H9 (cell line): ENCODE measurements around the gene FSTL4. TPM values are rescaled to one million over a fixed set of nuclear protein-coding genes. Genes with fewer than 3 reads are reported as not detected.

Source experiments
- DNase-seq: peaks from one replicate; pipeline ENCODE4 v3.0.0-alpha.2; 2017
- H2AFZ ChIP-seq: one replicate; pipeline ENCODE4 v1.6.1; 2013; ENCODE audit warnings: mild to moderate bottlenecking, low read length, control low read depth, moderate library complexity
- H2AK5ac ChIP-seq: 2 replicates; pipeline ENCODE4 v1.6.1; 2013; ENCODE audit warnings: low read length, control low read depth, mixed read lengths; ENCODE audit not compliant: insufficient read length
- H2BK120ac ChIP-seq: one replicate; pipeline ENCODE4 v1.6.1; 2013; ENCODE audit warnings: low read depth, mild to moderate bottlenecking, low read length, control low read depth, inconsistent platforms; ENCODE audit not compliant: poor library complexity, severe bottlenecking
- H2BK12ac ChIP-seq: 2 replicates; pipeline ENCODE4 v1.6.1; 2013; ENCODE audit warnings: low read length, control low read depth, mixed read lengths, low read depth; ENCODE audit not compliant: insufficient read length
- H2BK15ac ChIP-seq: 2 replicates; pipeline ENCODE4 v1.6.1; 2013; ENCODE audit warnings: low read depth, low read length, control low read depth
- H2BK20ac ChIP-seq: one replicate; pipeline ENCODE4 v1.6.1; 2013; ENCODE audit warnings: low read depth, mild to moderate bottlenecking, low read length, control low read depth, inconsistent platforms; ENCODE audit not compliant: poor library complexity, severe bottlenecking
- H2BK5ac ChIP-seq: 2 replicates; pipeline ENCODE4 v1.6.1; 2013; ENCODE audit warnings: low read length, control low read depth, mixed read lengths; ENCODE audit not compliant: insufficient read length
- H3K14ac ChIP-seq: 2 replicates; pipeline ENCODE4 v1.6.1; 2013; ENCODE audit warnings: low read length, control low read depth; ENCODE audit not compliant: insufficient read depth
- H3K18ac ChIP-seq: 2 replicates; pipeline ENCODE4 v1.6.1; 2013; ENCODE audit warnings: low read depth, mild to moderate bottlenecking, mixed read lengths, low read length, control low read depth; ENCODE audit not compliant: insufficient read length
- H3K23ac ChIP-seq: 2 replicates; pipeline ENCODE4 v1.6.1; 2013; ENCODE audit warnings: low read length, control low read depth, mixed read lengths, low read depth; ENCODE audit not compliant: insufficient read length
- H3K23me2 ChIP-seq: 2 replicates; pipeline ENCODE4 v1.6.1; 2013; ENCODE audit warnings: low read depth, mild to moderate bottlenecking, mixed read lengths, low read length, control low read depth; ENCODE audit not compliant: insufficient read length, poor library complexity, severe bottlenecking
- H3K27ac ChIP-seq: 2 replicates; pipeline ENCODE4 v1.5.1; 2013; ENCODE audit warnings: low read length, control low read depth, mixed read lengths, low read depth; ENCODE audit not compliant: insufficient read length
- H3K27me3 ChIP-seq: 2 replicates; pipeline ENCODE4 v1.6.1; 2013; ENCODE audit warnings: low read length, control low read depth, inconsistent platforms; ENCODE audit not compliant: insufficient read depth
- H3K4ac ChIP-seq: 2 replicates; pipeline ENCODE4 v1.6.1; 2013; ENCODE audit warnings: low read depth, mild to moderate bottlenecking, control low read depth, inconsistent platforms, low read length, moderate library complexity
- H3K4me1 ChIP-seq: 2 replicates; pipeline ENCODE4 v1.6.1; 2013; ENCODE audit warnings: low read length, control low read depth, inconsistent platforms; ENCODE audit not compliant: insufficient read depth
- H3K4me2 ChIP-seq: 2 replicates; pipeline ENCODE4 v1.6.1; 2013; ENCODE audit warnings: low read length, control low read depth, mixed read lengths; ENCODE audit not compliant: insufficient read length, insufficient read depth
- H3K56ac ChIP-seq: 2 replicates; pipeline ENCODE4 v1.6.1; 2013; ENCODE audit warnings: low read depth, mild to moderate bottlenecking, mixed read lengths, low read length, control low read depth; ENCODE audit not compliant: insufficient read length
- H3K79me1 ChIP-seq: 2 replicates; pipeline ENCODE4 v1.6.1; 2013; ENCODE audit warnings: low read depth, mild to moderate bottlenecking, moderate library complexity, low read length, control low read depth, inconsistent platforms; ENCODE audit not compliant: insufficient read depth, poor library complexity, severe bottlenecking
- H3K79me2 ChIP-seq: 2 replicates; pipeline ENCODE4 v1.6.1; 2013; ENCODE audit warnings: low read length, control low read depth, inconsistent platforms; ENCODE audit not compliant: insufficient read depth
- H3K9ac ChIP-seq: 2 replicates; pipeline ENCODE4 v1.6.1; 2013; ENCODE audit warnings: low read length, control low read depth, mixed read lengths; ENCODE audit not compliant: insufficient read length; ENCODE audit errors: extremely low read depth
- H3K9me3 ChIP-seq: one replicate; pipeline ENCODE4 v1.6.1; 2013; ENCODE audit warnings: low read depth, low read length, inconsistent platforms; ENCODE audit not compliant: control insufficient read depth
- H3T11ph ChIP-seq: one replicate; pipeline ENCODE4 v1.6.1; 2013; ENCODE audit warnings: mild to moderate bottlenecking, low read length, control low read depth, inconsistent platforms
- H4K20me1 ChIP-seq: one replicate; pipeline ENCODE4 v1.6.1; 2013; ENCODE audit not compliant: control insufficient read depth, insufficient read length, insufficient read depth
- H4K5ac ChIP-seq: 2 replicates; pipeline ENCODE4 v1.6.1; 2013; ENCODE audit warnings: low read depth, mild to moderate bottlenecking, mixed read lengths, low read length, control low read depth; ENCODE audit not compliant: insufficient read length
- H4K8ac ChIP-seq: replicated peaks from 2 replicates; pipeline ENCODE4 v1.6.1; 2013; ENCODE audit warnings: low read length, control low read depth, mixed read lengths, low read depth; ENCODE audit not compliant: insufficient read length
- H4K91ac ChIP-seq: 2 replicates; pipeline ENCODE4 v1.6.1; 2013; ENCODE audit warnings: low read depth, mild to moderate bottlenecking, moderate library complexity, mixed read lengths, low read length, control low read depth; ENCODE audit not compliant: insufficient read length
- H3K27ac Mint-ChIP-seq, 3 experiments: 2 replicates in 2 of 3; 3 replicates in 1 of 3; pipeline ENCODE4 v1.8.0; 2020 to 2021; ENCODE audit warnings: mixed read lengths in 3 of 3, mild to moderate bottlenecking in 1 of 3, moderate library complexity in 1 of 3
- H3K27me3 Mint-ChIP-seq: 2 replicates; pipeline ENCODE4 v1.8.0; 2021; ENCODE audit warnings: low read depth, mild to moderate bottlenecking, moderate library complexity, mixed read lengths
- H3K36me3 Mint-ChIP-seq, 3 experiments: 2 replicates in 2 of 3; 3 replicates in 1 of 3; pipeline ENCODE4 v1.8.0; 2020 to 2021; ENCODE audit warnings: low read depth in 3 of 3, mixed read lengths in 3 of 3; ENCODE audit not compliant: insufficient read depth in 1 of 3
- H3K4me1 Mint-ChIP-seq, 2 experiments: 2 replicates each; pipeline ENCODE4 v1.8.0; 2020; ENCODE audit warnings: mixed read lengths in 2 of 2
- H3K4me3 Mint-ChIP-seq, 2 experiments: 2 replicates in 1 of 2; 3 replicates in 1 of 2; pipeline ENCODE4 v1.8.0; 2020 to 2021; ENCODE audit warnings: mild to moderate bottlenecking in 2 of 2, mixed read lengths in 2 of 2, moderate library complexity in 1 of 2
- H3K9me3 Mint-ChIP-seq, 2 experiments: 2 replicates in 1 of 2; 3 replicates in 1 of 2; pipeline ENCODE4 v1.8.0; 2020; ENCODE audit warnings: mild to moderate bottlenecking in 2 of 2, mixed read lengths in 2 of 2, moderate library complexity in 1 of 2
- WGBS: extraction: QIAGEN DNeasy Blood & Tissue Kit; methylation state at CpG from one replicate; pipeline ENCODE4 v1.1.7; 2013; ENCODE audit warnings: missing lambda C conversion rate, low lambda C conversion rate, mixed read lengths; ENCODE audit not compliant: insufficient read length; ENCODE audit errors: extremely low coverage; 5-methylcytosine and 5-hydroxymethylcytosine counted together
- total RNA-seq: library from RNA; stranded (reverse); gene quantifications from 2 replicates; pipeline ENCODE4 v1.2.1, GENCODE V29; 2021
- TF ChIP-seq, protein P1 (sequence below): fragments of 200-600 bp; sonication (generic); conservative IDR thresholded peaks from 3 replicates; pipeline ENCODE4 v1.8.0; 2021; ENCODE audit warnings: antibody characterized with exemption, mild to moderate bottlenecking

Gene FSTL4
- total RNA-seq, 1 experiment from 2014 or later, result 5.7 TPM

GRCh38 chr5:133253671-133254070 is 358.7 kb downstream of the FSTL4 start:
- Histone ChIP-seq H3K4ac (no peak overlapping the region), H3K79me1 (no peaks in the 10 kb centered on the region), H2AFZ (no peak overlapping the region), H2BK5ac (no peak overlapping the region), H2BK120ac (no peak overlapping the region), H3K27me3 (no peaks in the 10 kb centered on the region), H3K27ac (no peak overlapping the region), H4K20me1 (no peaks in the 10 kb centered on the region), H3K79me2 (no peaks in the 10 kb centered on the region), H3K18ac (no peak overlapping the region), H2AK5ac (no peak overlapping the region), H3K23ac (no peak overlapping the region), H3K14ac (no peak overlapping the region), H4K8ac (no peak overlapping the region), H2BK15ac (no peak overlapping the region), H3K23me2 (no peaks in the 10 kb centered on the region), H3T11ph (no peak overlapping the region), H4K91ac (no peak overlapping the region), H4K5ac (no peak overlapping the region), H2BK20ac (no peak overlapping the region), H3K9me3 (no peaks in the 10 kb centered on the region), H3K9ac (no peak overlapping the region), H3K56ac (no peak overlapping the region), H3K4me2 (no peak overlapping the region), H3K4me1 (no peaks in the 10 kb centered on the region), H2BK12ac (no peak overlapping the region)
- Mint-ChIP-seq H3K9me3 (no peaks in the 10 kb centered on the region), H3K4me3 (no peak overlapping the region; a peak in 1 of 5 replicates), H3K4me1 (peaks cover 13% of the 10 kb centered on the region in 2 experiments), H3K27ac (no peak overlapping the region), H3K36me3 (no peaks in the 10 kb centered on the region), H3K27me3 (no peaks in the 10 kb centered on the region)
- TF ChIP-seq, protein P1, sequence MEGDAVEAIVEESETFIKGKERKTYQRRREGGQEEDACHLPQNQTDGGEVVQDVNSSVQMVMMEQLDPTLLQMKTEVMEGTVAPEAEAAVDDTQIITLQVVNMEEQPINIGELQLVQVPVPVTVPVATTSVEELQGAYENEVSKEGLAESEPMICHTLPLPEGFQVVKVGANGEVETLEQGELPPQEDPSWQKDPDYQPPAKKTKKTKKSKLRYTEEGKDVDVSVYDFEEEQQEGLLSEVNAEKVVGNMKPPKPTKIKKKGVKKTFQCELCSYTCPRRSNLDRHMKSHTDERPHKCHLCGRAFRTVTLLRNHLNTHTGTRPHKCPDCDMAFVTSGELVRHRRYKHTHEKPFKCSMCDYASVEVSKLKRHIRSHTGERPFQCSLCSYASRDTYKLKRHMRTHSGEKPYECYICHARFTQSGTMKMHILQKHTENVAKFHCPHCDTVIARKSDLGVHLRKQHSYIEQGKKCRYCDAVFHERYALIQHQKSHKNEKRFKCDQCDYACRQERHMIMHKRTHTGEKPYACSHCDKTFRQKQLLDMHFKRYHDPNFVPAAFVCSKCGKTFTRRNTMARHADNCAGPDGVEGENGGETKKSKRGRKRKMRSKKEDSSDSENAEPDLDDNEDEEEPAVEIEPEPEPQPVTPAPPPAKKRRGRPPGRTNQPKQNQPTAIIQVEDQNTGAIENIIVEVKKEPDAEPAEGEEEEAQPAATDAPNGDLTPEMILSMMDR, result no peak
- no peak for DNase-seq
- no CpG with 5 or more reads among the region's 1 CpG for WGBS
